ENCODE results near the gene POU4F3.

POU4F3 gene

GRCh38 chr5:146340260-146341081 is 1.8 kb downstream of the POU4F3 start:
- peak; percentile 53 for DNase-seq

GRCh38 chr5:146341854-146342253 is 3.2 kb downstream of the POU4F3 start:
- no peak for DNase-seq

GRCh38 chr5:146342519-146342881 is 3.9 kb downstream of the POU4F3 start:
- no peak for DNase-seq

- no peak for DNase-seq
Observed at GRCh38 chr5:146342882-146343865, 4.5 kb downstream of the POU4F3 start.

DNA sequence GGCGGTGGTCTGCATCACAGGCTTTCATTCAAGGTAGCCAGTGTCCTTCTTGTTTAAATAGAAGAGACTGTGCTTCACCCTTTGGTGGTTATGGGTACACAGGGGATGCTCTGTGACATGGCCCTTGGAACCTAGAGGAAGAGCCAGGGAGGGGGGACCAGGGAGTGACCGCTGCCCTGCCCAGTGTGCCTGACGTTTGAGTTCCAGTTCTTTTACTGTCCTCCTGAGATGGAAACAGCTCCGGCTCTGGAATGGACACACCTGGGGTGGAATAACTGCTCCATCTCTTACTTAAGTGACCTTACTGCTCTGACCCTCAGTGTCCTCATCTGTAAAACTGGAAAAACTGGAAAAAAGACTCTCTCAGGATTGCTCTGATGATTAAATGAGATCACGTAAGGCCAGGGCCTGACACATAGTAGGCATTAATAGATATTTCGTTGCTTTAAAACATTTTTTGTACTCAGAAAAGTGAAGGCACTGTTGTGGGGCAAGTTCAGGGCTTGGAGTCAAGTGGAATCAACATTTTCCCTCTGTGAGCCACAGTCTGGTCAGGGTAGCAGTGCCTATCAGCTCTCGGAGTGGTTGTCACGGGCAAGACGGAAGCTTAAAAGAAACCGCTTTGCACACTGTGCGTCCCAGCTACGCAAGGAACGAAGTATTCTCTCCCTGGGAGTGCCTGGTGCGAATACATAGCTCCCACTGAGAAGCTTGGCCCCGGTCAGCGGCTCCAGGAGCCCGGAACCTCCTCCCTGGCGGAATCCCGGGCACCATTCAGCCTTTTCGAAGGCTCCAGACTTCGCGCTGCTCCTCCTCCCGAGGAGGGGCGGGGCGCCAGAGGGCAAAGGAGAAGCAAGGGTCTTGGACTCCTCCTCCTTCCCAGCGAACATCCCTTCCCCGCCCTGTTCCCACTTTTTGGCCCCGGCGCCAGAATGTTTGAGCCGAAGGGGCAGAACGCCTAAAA is 5.8 kb downstream of the POU4F3 start:
- DNase-seq, result no peak

DNA sequence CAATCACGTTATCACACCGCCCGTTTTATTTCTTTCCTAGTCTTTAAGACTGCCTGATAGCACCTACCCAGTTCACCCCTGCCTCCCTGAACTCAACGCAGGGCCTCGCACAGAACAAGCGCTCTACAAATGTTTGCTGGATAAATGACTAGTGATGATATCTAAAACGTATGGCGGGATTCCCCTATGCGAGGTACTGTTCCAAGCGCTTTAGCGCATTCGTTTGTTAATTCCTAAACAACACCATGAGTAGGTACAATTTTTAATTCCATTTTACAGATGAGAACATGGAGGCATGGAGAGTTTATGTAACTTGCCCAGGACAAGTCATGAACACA is 6.6 kb downstream of the POU4F3 start:
- no peak for DNase-seq

DNA sequence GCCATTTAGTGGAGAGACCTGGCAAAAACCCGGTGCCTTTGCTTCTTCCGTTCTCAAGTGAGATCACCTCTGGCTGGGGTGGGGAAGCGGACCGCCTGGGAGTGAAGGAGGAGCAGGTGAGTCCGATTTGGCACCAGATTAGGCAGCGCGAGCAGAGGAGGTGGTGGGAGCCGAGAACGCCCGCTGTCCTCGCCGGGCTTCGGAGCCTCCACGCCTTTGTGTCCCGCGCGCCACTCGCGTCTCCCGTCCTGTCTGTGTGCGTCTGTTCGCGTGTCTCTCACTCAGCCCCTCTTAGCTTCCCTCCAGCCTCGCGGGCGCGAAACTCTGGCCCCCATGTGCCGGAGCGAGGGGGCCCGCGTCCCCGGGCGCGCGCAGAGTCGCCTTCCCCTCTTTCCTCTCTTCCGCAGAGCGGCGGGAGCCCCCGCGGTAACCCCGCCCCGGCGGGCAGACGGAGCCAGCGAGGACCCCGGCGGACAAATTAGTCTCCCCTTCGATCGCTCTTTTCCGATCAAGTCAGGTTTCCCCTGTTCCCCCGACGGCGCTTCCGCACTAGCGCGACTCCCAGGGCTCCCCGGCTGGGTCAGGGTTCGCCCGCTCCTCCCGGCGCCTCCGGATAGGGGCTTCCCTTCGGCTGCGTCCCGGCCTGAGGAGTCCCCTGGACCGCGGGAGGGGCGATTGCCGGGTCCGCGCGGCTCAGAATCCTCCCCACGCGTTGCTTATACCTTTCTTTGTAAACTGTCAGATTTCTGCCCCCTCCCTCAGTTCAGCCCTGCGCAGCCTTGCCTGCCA is 7.1 kb downstream of the POU4F3 start:
- no peak for DNase-seq

- DNase-seq, result no peak
Observed at GRCh38 chr5:146357126-146357525, 18.5 kb downstream of the POU4F3 start.

DNA sequence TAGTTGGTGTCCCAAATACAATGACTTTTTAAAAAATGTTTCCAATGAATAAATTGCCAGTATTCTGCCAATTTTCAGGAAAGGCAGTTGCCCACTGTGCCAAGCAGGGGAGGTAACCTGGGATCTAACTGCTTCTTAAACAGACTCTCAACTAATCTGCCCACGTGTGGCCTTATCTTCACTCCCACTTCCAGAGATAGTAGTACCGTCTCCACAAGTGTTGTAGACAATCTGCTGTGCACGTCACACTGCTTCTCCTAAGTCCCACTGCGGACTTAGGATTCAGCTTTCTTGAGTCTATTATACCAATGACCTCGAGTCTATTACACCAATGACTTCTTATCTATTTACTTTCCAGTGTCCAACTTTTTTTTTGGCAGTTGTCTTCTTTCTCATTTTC is 21.2 kb downstream of the POU4F3 start:
- no peak for DNase-seq

- DNase-seq, result no peak
Observed at GRCh38 chr5:146363161-146363874, 24.7 kb downstream of the POU4F3 start.

- DNase-seq, result no peak
Observed at GRCh38 chr5:146365618-146366017, 27.0 kb downstream of the POU4F3 start.

DNA sequence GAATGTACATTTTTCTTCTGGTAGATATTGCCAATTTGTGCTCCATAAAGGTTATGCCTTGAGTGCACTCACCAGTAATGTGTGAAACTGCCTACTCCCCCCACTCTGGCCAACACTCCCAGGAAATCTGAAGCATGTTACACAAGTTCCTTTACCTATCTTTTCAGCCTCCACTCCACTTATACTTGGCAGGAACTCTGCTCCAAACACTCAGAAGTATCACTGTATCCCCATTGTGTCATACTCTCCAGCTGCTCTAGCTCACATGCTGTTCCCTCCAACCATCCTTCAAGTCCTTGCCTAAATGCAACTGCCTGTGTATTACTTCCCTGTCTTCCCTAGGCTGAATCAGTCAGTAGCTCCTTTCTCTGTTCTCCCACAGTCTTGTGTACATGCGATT is 28.3 kb downstream of the POU4F3 start:
- DNase-seq, result no peak

DNA sequence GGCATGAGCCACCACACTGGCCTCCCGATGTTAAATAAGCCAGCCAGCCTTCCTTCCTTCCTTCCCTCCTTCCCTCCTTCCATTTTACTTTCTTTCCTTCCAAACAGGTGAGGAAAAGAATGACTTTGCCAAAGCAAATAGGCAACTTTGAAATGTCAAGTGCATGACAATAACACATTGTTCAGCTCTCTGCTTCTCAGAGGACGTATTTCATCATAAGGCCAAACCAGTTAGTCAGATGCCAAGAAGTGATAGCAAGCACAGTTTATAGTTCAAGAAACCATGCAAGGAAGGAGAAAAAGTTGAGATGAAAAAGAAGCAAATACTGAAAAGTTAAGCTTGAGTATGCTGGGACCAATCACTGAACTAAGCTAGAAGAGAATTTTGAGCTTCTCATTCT is 29.5 kb downstream of the POU4F3 start:
- no peak for DNase-seq

GRCh38 chr5:146369691-146370090 is 31.1 kb downstream of the POU4F3 start:
- DNase-seq, result peak; percentile 35

DNA sequence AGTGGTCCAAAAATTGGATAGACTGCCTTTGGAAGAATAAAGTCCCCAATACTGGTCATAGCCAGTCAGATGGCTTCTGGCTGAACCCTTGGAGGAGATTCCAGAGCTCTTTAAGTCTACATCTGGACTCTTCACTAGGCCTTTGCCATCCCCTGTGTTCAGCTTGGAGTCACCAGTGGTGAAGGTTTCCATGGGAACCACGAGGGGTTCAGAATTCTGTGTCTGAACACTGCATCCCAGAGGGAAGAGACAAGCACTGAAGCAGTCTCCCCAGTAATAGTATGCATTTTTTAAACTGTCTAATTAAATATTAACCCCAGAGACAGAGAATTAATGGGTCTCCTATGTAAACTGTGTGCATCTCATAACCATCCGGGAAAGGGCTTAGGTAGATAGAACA is 38.2 kb downstream of the POU4F3 start:
- DNase-seq, result no peak

DNA sequence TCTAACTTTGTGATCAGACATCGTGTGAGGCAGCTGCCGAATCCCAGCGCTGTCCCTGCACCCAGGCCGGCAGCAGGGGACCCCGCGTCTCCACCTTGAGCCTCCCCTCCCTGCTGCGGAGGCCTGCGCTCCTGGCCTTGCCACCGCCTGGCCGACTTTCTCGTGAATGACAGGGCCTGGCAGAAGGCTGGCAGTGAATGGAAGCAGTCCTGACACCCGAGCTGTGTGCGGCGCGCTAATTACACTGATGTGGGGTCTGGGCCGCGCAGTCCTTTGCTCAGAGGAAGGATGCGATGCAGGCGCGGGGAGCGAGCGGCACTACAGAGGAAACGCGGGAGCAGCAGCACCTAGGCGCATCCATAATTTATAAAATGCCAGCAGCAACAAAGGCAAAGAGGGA is 40.3 kb downstream of the POU4F3 start:
- DNase-seq, result no peak

GRCh38 chr5:146380714-146381113 is 42.1 kb downstream of the POU4F3 start:
- no peak for DNase-seq

- no peak for DNase-seq
Observed at GRCh38 chr5:146388386-146388785, 49.7 kb downstream of the POU4F3 start.

- DNase-seq, result no peak
Observed at GRCh38 chr5:146390469-146390868, 51.8 kb downstream of the POU4F3 start.

Measured in T1000 (cell line).